GM19193 (cell line): Measurements from ENCODE around the gene CHCHD6.

Source experiments
- POLR2A ChIP-seq: IDR thresholded peaks from 4 replicates; pipeline ENCODE4 v1.6.1; 2011; ENCODE audit not compliant: insufficient read depth, insufficient read length; ENCODE audit errors: extremely low read depth

CHCHD6 gene

GRCh38 chr3:126715432-126715831, 11.4 kb downstream of the CHCHD6 start:
- TF ChIP-seq POLR2A: no peak

DNA sequence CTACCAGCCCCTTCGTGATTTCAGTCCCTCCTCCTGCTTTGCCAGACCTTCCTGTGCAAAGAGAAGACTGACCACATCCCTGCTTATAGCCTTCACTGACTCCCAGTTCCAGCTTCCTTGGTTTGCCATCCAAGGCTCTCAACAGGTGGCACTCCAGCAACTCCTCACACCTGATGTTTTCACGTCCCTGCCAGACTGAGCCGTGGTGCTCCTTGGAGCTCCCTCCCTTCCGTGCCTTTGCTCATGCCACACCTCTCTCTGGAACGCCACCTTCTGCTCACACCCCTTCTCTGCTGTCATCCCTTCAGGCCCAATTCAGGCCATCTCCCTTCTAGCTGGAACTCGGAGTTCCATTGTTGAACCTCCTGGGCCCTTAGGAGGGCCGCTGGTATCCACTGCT, 12.0 kb downstream of the CHCHD6 start:
- TF ChIP-seq POLR2A: no peak

DNA sequence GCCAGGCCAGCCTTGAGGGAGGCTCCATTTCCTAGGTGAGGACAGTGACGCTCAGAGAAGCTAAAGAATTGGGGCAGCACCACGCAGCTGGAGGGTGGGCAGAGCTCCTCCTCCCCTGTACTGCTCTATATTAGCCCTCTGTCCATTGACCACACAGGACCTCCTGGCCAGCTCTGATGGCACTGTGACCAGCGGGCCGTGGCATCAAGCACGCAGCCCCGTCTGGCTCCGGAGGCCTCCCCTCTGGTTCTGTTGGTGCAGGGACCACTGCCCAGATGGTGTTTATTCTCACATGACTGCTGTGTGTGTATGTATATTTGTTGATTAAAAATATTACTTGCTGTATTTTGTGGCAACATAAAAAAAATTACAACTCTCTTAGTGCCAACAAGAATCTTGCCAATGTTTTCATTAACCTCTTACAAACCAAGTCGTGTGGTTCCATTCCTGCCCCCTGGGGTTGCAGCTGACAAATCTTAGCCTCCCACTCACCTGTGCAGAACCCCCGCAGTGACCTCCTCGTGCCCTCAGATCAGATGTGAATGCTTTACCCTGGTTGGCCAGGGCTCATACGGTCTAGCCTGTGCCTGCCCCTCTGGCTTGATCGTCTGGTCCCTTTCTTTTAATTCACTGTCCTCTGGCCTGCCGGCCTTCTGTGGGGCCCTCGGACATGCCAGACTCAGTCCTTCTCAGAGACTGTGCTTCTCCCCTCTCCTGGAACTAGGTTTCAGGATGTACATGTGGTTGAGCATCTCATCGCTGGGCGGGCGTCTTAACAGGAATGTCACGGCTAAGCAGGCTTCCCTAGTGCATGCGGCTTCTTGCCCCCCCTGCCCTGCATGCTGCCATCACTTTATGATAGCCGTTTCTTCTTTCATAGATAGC, 14.8 kb downstream of the CHCHD6 start:
- no peak for TF ChIP-seq POLR2A

- TF ChIP-seq POLR2A: no peak
Observed at GRCh38 chr3:126720596-126720995, 16.6 kb downstream of the CHCHD6 start.

- no peak for TF ChIP-seq POLR2A
Observed at GRCh38 chr3:126721246-126721645, 17.2 kb downstream of the CHCHD6 start.

- no peak for TF ChIP-seq POLR2A
Observed at GRCh38 chr3:126723237-126723636, 19.2 kb downstream of the CHCHD6 start.

- TF ChIP-seq POLR2A: no peak
Observed at GRCh38 chr3:126723801-126724200, 19.8 kb downstream of the CHCHD6 start.

DNA sequence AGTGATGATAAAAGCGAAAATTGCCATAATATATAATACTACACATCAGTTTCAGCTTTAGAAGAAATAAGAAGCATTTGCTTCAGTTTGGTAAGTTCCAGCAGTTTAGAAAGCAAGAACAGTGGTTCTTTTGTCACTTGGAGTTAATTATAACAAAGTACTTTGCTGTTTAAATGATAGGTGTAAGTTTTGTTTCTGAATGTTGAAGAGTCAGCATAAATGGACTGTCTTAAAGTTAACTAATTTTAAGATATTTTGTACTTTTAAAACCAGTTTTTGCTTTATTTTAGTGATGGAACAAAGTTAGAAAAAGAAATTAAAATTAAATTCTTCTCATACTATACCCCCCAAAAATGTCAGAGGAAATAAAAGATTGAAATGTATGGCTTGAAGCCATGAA, 24.6 kb downstream of the CHCHD6 start:
- TF ChIP-seq POLR2A: no peak

DNA sequence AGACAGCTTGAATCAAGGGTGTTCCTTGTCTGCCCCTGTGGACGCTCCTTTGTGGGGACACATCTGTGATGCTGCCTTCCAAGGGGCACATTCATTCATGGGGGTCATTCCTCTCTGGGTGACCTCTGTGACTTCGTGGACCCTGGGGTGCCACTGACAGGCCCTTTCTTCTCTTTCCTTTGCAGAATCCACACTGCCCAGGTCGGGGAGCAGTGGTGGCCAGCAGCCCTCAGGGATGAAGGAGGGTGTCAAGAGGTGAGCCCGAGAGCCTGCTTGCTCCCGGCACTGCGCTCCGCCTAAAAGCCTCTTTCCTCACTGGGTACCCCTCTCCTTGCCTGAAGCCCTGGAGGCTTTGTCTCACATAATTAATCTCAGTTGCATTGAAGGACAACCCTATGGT, 26.3 kb downstream of the CHCHD6 start:
- TF ChIP-seq POLR2A: no peak

DNA sequence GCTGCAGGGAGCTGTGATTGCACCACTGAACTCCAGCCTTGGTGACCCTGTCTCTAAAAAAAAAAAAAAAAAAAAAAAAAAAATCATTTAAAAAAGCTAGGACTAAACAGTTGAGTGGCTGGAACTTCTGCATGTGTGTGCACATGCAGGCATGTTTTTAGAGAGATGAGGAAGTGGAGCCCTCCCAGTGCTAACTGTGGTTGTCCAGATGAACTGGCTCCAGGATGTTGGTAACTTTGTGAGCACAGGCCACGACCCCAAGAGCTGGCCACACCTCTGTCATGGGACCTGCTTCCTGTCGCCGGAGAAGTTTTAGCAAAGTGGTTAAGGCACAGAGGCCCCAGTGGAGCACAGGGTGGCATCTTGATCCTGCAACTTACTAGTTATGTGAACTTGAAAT, 27.0 kb downstream of the CHCHD6 start:
- TF ChIP-seq POLR2A: no peak

GRCh38 chr3:126732281-126733060, 28.4 kb downstream of the CHCHD6 start:
- no peak for TF ChIP-seq POLR2A

DNA sequence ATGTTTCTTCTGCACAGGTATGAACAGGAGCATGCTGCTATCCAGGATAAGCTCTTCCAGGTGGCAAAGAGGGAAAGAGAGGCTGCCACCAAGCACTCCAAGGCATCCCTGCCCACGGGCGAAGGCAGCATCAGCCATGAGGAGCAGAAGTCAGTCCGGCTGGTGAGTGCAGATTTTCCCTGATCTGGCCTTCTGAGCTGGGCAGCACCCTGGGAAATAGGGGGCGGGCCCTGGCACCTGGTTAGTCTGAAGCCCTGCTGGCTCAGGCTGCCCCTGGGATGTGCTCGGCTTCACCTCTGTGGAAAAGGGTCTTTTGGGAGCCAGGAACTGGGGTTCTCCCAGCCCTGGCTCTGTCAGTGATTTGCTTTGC, 29.0 kb downstream of the CHCHD6 start:
- no peak for TF ChIP-seq POLR2A

GRCh38 chr3:126734106-126734723, 30.2 kb downstream of the CHCHD6 start:
- TF ChIP-seq POLR2A: no peak

DNA sequence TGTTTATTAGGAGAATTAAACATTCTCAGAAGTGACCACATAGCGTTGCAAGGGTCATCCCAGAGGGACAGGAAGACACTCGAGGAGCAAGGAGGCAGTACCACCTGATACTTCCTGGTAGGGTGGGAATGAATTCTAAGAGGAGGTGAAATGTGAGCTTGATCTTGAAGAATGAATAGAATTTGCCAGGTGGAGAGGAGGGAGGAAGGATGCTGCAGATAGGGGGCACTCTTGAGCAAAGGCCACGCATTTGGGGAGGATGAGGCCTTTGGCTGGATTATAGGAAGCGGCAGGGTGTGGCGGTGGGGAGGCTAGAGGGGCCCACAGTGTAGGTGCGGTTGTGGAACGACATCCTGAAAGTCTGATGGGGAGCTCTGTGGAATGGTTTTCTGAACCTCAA, 33.5 kb downstream of the CHCHD6 start:
- no peak for TF ChIP-seq POLR2A

- no peak for TF ChIP-seq POLR2A
Observed at GRCh38 chr3:126742057-126742456, 38.0 kb downstream of the CHCHD6 start.
